Pancreas (tissue), 10 donors: Measurements from ENCODE around the gene SPEM2. TPM values are rescaled to one million over a fixed set of nuclear protein-coding genes. Genes with fewer than 3 reads are reported as not detected.
A peak's percentile ranks its signal among the peaks of the same experiment; 100 is the strongest.

ENCODE experiments used
- ATAC-seq, 4 donors: fragments of 200-7000 bp; cut with Tn5 transposase; one replicate each; pipeline versions ENCODE4 v1.8.0 to v1.9.1; 2020; ENCODE audit warnings: mild to moderate bottlenecking in 4 of 4, moderate library complexity in 4 of 4
- DNase-seq, 6 donors: peaks; one replicate each; pipeline ENCODE4 v3.0.0-alpha.2; 2020
- FAIRE-seq: peaks from 2 replicates; lab custom pipeline; 2012; peaks lifted over from hg19 to GRCh38; lab: Jason Lieb, UNC
- H3K27ac ChIP-seq, 4 donors: fragments of 200-600 bp; sonication (generic); 1 replicate in 3 of 4; 2 replicates in 1 of 4; pipeline versions ENCODE4 v1.5.0 to v1.8.0; 2020
- H3K27me3 ChIP-seq, 4 donors: fragments of 200-600 bp; one replicate each; pipeline ENCODE4 v1.8.0; 2021
- H3K36me3 ChIP-seq, 3 donors: fragments of 200-600 bp; sonication (generic) in 1 of 3; one replicate each; pipeline versions ENCODE4 v1.5.0 to v1.8.0; 2020 to 2021
- H3K4me1 ChIP-seq, 3 donors: fragments of 200-600 bp; one replicate each; pipeline ENCODE4 v1.8.0; 2021
- H3K4me3 ChIP-seq, 4 donors: fragments of 200-600 bp; sonication (generic) in 2 of 4; one replicate each; pipeline versions ENCODE4 v1.5.0 to v1.8.0; 2020 to 2021
- H3K9me3 ChIP-seq, 4 donors: fragments of 200-600 bp; one replicate each; pipeline ENCODE4 v1.8.0; 2021
- CTCF ChIP-seq, 4 donors: fragments of 200-600 bp; sonication (generic) in 3 of 4; IDR thresholded peaks; one replicate each; pipeline versions ENCODE4 v1.5.0 to v1.8.0; 2021; ENCODE audit warnings: antibody characterized with exemption in 4 of 4
- WGBS, 2 donors: extraction: QIAGEN DNeasy Blood & Tissue Kit; methylation state at CpG; one replicate each; pipeline ENCODE4 v1.1.7; 2013; 5-methylcytosine and 5-hydroxymethylcytosine counted together
- intact Hi-C, 3 donors: fragments of 100-400 bp; cut with DNase I; formaldehyde crosslinking; loops; one replicate each; pipeline versions ENCODE4 v1.11.1 to v1.14.2; 2022
- polyA plus RNA-seq, 2 donors: library from polyadenylated mRNA; stranded (reverse); fragments of 200-250 nt; gene quantifications; one replicate each; pipeline ENCODE4 v1.2.3, GENCODE V29; 2013
- total RNA-seq, 6 donors: library from RNA; stranded (reverse); fragmentation: NEBNext Ultra II Directional in 4 of 6; extraction: Animal tissue kit (Norgen Biotek cat#: 25700) in 4 of 6; gene quantifications; one replicate each; pipeline versions ENCODE4 v1.2.1 to v1.2.4, GENCODE V29; 2021 to 2023
- donor health status: healthy with polysubstance abuse.
- donor health status: DM: no; HTN: no; CAD: no; lungs with moderate emphysema.
- donor health status: DM: no; HTN: no; CAD: no.
- donor health status: control.
- donor health status: control.
- donor health status: Bipolar disorder and iron deficiency.
- donor health status: DM: yes; HTN: yes; CAD: no.
- donor health status: DM: no; HTN: no; CAD: no.
- donor health status: DM: no; HTN: no; CAD: no.
- donor health status: DM: yes; HTN: yes; CAD: no.

Gene SPEM2
- total and polyA plus RNA-seq, 8 donors, result not detected

- Histone ChIP-seq H3K4me3 (no peak within 1 kb of the TSS), H3K4me1 (no peaks in the 10 kb centered on the region), H3K27ac (no peak within 1 kb of the TSS), H3K9me3 (no peaks in the 10 kb centered on the region), H3K36me3 (no peaks in the 10 kb centered on the region), H3K27me3 (no peaks in the 10 kb centered on the region)
- DNase-seq (peak in 1 of 6 donors; percentile 46), ATAC-seq (no peak), FAIRE-seq (no peak)
- no peak for TF ChIP-seq CTCF (IDR thresholded peaks at IDR 0.05)
- 71 to 78% methylated on average over 17 of the region's 17 CpGs for WGBS, 2 donors
- intact Hi-C loops, result no loop called here
Measured at GRCh38 chr17:7419819-7420610, 5.4 kb upstream of the SPEM2 start, which contains the start of gene SPEM1. SPEM1 (plus strand) TSS chr17:7420324; CDS start chr17:7420385, 61 bp downstream.

- intact Hi-C loops, result no loop called here
- WGBS, 2 donors, result 92 to 93% methylated on average over 16 of the region's 16 CpGs
- Histone ChIP-seq H3K36me3 (no peaks in the 10 kb centered on the region), H3K27ac (no peak overlapping the region), H3K4me3 (no peak overlapping the region), H3K27me3 (no peaks in the 10 kb centered on the region), H3K9me3 (no peaks in the 10 kb centered on the region), H3K4me1 (no peaks in the 10 kb centered on the region)
- peak in 1 of 6 donors; percentile 41 for DNase-seq
- no peak for TF ChIP-seq CTCF (IDR thresholded peaks at IDR 0.05)
- no peak for FAIRE-seq
- no peak for ATAC-seq
Measured at GRCh38 chr17:7421186-7421585, 4.2 kb upstream of the SPEM2 start.

GRCh38 chr17:7423679-7424078 lies 1.7 kb upstream of the SPEM2 start:
- TF ChIP-seq CTCF (IDR thresholded peaks at IDR 0.05), result no peak
- ATAC-seq, result no peak
- FAIRE-seq, result no peak
- no peaks in the 10 kb centered on the region for H3K36me3 ChIP-seq
- H3K4me3 ChIP-seq, result no peak overlapping the region
- no peaks in the 10 kb centered on the region for H3K27me3 ChIP-seq
- H3K27ac ChIP-seq, result no peak overlapping the region
- 57 to 61% methylated on average over 4 of the region's 4 CpGs for WGBS, 2 donors
- no peak for DNase-seq
- H3K9me3 ChIP-seq, result no peaks in the 10 kb centered on the region
- intact Hi-C loops, result no loop called here
- H3K4me1 ChIP-seq, result no peaks in the 10 kb centered on the region

GRCh38 chr17:7425756-7426155 lies 340 bp downstream of the SPEM2 start:
- FAIRE-seq (no peak), DNase-seq (no peak), ATAC-seq (no peak)
- Histone ChIP-seq H3K4me3 (no peak overlapping the region), H3K4me1 (no peaks in the 10 kb centered on the region), H3K27me3 (no peaks in the 10 kb centered on the region), H3K27ac (no peak overlapping the region), H3K9me3 (no peaks in the 10 kb centered on the region), H3K36me3 (no peaks in the 10 kb centered on the region)
- intact Hi-C loops, result no loop called here
- 78 to 81% methylated on average over 8 of the region's 8 CpGs for WGBS, 2 donors
- no peak for TF ChIP-seq CTCF (IDR thresholded peaks at IDR 0.05)
